ENCODE data around the gene FMR1NB. TPM values are rescaled to one million over a fixed set of nuclear protein-coding genes. Genes with fewer than 3 reads are reported as not detected.

FMR1NB gene
- total RNA-seq, 1 experiment from 2014 or later = not detected

DNA sequence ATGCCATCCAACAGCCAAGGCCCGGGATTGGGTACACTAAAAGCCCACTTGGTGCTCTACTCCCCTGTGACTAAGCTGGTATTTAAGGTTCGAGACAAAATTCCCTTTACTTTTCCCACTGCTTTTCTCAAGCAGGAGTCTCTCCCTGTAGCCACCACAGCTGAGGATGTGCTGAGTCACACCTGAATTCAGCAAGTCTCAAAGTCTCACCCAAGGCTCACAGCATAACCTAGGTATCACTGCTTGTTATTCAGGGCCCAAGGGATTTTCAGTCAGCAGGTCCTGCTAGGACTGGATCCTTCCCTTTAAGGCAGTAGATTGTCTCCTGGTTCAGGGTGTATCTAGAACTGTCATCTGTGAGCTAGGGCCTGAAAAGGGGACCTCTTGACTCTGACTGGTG, 39.2 kb downstream of the FMR1NB start:
- no peak overlapping the region for H4K8ac ChIP-seq (replicated peaks; ENCODE audit: insufficient read length, low read depth, low read length)
- H4K5ac ChIP-seq (ENCODE audit: insufficient read length, low read depth, low read length) = no peak overlapping the region
- no peak overlapping the region for H2BK15ac ChIP-seq (ENCODE audit: low read depth, low read length)
- H3K79me2 ChIP-seq (ENCODE audit: insufficient read depth, low read length) = no peaks in the 10 kb centered on the region
- H3K4me1 Mint-ChIP-seq = no peaks in the 10 kb centered on the region
- H2BK20ac ChIP-seq (ENCODE audit: low read depth, low read length, poor library complexity, severe bottlenecking) = no peak overlapping the region
- no peaks in the 10 kb centered on the region for H3K36me3 Mint-ChIP-seq (ENCODE audit: insufficient read depth in 1 of 3, low read depth in 3 of 3)
- H3K4ac ChIP-seq (ENCODE audit: low read depth, low read length) = no peak overlapping the region
- no peaks in the 10 kb centered on the region for H3K79me1 ChIP-seq (ENCODE audit: insufficient read depth, low read depth, low read length, poor library complexity, severe bottlenecking)
- no peak overlapping the region for H3K23ac ChIP-seq (ENCODE audit: insufficient read length, low read depth, low read length)
- no peaks in the 10 kb centered on the region for H3K27me3 ChIP-seq (ENCODE audit: insufficient read depth, low read length)
- H3K18ac ChIP-seq (ENCODE audit: insufficient read length, low read depth, low read length) = no peak overlapping the region
- WGBS (ENCODE audit: extremely low coverage, insufficient read length, low lambda C conversion rate) = no CpG with 5 or more reads among the region's 2 CpGs
- no peaks in the 10 kb centered on the region for H4K20me1 ChIP-seq (ENCODE audit: control insufficient read depth, insufficient read depth, insufficient read length)
- no peak overlapping the region for H3K14ac ChIP-seq (ENCODE audit: insufficient read depth, low read length)
- H2AK5ac ChIP-seq (ENCODE audit: insufficient read length, low read length) = no peak overlapping the region
- H3K9ac ChIP-seq (ENCODE audit: extremely low read depth, insufficient read length, low read length) = no peak overlapping the region
- no peak overlapping the region for H4K91ac ChIP-seq (ENCODE audit: insufficient read length, low read depth, low read length)
- H2BK120ac ChIP-seq (ENCODE audit: low read depth, low read length, poor library complexity, severe bottlenecking) = no peak overlapping the region
- H2BK12ac ChIP-seq (ENCODE audit: insufficient read length, low read depth, low read length) = no peak overlapping the region
- no peak overlapping the region for H3K27ac Mint-ChIP-seq
- H3K23me2 ChIP-seq (ENCODE audit: insufficient read length, low read depth, low read length, poor library complexity, severe bottlenecking) = no peaks in the 10 kb centered on the region
- no peak overlapping the region for H3K4me3 Mint-ChIP-seq
- no peaks in the 10 kb centered on the region for H3K4me1 ChIP-seq (ENCODE audit: insufficient read depth, low read length)
- H3K56ac ChIP-seq (ENCODE audit: insufficient read length, low read depth, low read length) = no peak overlapping the region
- H3K9me3 ChIP-seq (ENCODE audit: control insufficient read depth, low read depth, low read length) = peaks cover 28% of the 10 kb centered on the region
- H3T11ph ChIP-seq (ENCODE audit: low read length) = no peak overlapping the region
- H2AFZ ChIP-seq (ENCODE audit: low read length) = no peak overlapping the region
- no peak overlapping the region for H2BK5ac ChIP-seq (ENCODE audit: insufficient read length, low read length)
- no peak overlapping the region for H3K27ac ChIP-seq (ENCODE audit: insufficient read length, low read depth, low read length)
- H3K9me3 Mint-ChIP-seq = peaks cover 59 to 72% of the 10 kb centered on the region in 2 experiments
- DNase-seq = no peak
- TF ChIP-seq, protein P1, sequence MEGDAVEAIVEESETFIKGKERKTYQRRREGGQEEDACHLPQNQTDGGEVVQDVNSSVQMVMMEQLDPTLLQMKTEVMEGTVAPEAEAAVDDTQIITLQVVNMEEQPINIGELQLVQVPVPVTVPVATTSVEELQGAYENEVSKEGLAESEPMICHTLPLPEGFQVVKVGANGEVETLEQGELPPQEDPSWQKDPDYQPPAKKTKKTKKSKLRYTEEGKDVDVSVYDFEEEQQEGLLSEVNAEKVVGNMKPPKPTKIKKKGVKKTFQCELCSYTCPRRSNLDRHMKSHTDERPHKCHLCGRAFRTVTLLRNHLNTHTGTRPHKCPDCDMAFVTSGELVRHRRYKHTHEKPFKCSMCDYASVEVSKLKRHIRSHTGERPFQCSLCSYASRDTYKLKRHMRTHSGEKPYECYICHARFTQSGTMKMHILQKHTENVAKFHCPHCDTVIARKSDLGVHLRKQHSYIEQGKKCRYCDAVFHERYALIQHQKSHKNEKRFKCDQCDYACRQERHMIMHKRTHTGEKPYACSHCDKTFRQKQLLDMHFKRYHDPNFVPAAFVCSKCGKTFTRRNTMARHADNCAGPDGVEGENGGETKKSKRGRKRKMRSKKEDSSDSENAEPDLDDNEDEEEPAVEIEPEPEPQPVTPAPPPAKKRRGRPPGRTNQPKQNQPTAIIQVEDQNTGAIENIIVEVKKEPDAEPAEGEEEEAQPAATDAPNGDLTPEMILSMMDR (conservative IDR thresholded peaks at IDR 0.05) = no peak
- H3K27me3 Mint-ChIP-seq (ENCODE audit: low read depth) = no peaks in the 10 kb centered on the region
- no peak overlapping the region for H3K4me2 ChIP-seq (ENCODE audit: insufficient read depth, insufficient read length, low read length)

All from H9 (cell line).